Right lobe of liver (tissue), 6 donors: ENCODE measurements around the gene CYTH4. TPM values are rescaled to one million over a fixed set of nuclear protein-coding genes. Genes with fewer than 3 reads are reported as not detected.

Source experiments
- ATAC-seq, 4 donors: fragments of 200-7000 bp; cut with Tn5 transposase; one replicate each; pipeline ENCODE4 v1.9.1; 2020; ENCODE audit warnings: mild to moderate bottlenecking in 4 of 4, moderate library complexity in 4 of 4
- DNase-seq, 3 donors: peaks; one replicate each; pipeline ENCODE4 v3.0.0-alpha.2; 2020
- H3K27ac ChIP-seq, 3 donors: fragments of 200-600 bp; one replicate each; pipeline ENCODE4 v1.8.0; 2022
- H3K27me3 ChIP-seq, 2 donors: fragments of 200-600 bp; one replicate each; pipeline ENCODE4 v1.8.0; 2022
- H3K36me3 ChIP-seq, 4 donors: fragments of 200-600 bp; sonication (generic) in 1 of 4; one replicate each; pipeline versions ENCODE4 v1.5.1 to v1.8.0; 2017 to 2022; ENCODE audit warnings: control low read depth in 1 of 4
- H3K4me1 ChIP-seq, 4 donors: fragments of 200-600 bp; sonication (generic) in 1 of 4; one replicate each; pipeline versions ENCODE4 v1.5.1 to v1.8.0; 2017 to 2022; ENCODE audit warnings: control low read depth in 1 of 4
- H3K4me3 ChIP-seq, 3 donors: fragments of 200-600 bp; one replicate each; pipeline ENCODE4 v1.8.0; 2022
- H3K9me3 ChIP-seq, 4 donors: fragments of 200-600 bp; sonication (generic) in 1 of 4; one replicate each; pipeline versions ENCODE4 v1.5.1 to v1.8.0; 2017 to 2022; ENCODE audit warnings: control low read depth in 1 of 4
- CTCF ChIP-seq, 4 donors: fragments of 200-600 bp in 3 of 4; fragments of 450-650 bp in 1 of 4; IDR thresholded peaks; one replicate each; pipeline versions ENCODE4 v1.5.1 to v1.8.0; 2016 to 2022; ENCODE audit warnings: antibody characterized with exemption in 4 of 4, mild to moderate bottlenecking in 2 of 4
- POLR2A ChIP-seq: fragments of 450-650 bp; IDR thresholded peaks from one replicate; pipeline ENCODE4 v1.6.1; 2017; ENCODE audit warnings: antibody characterized with exemption, mild to moderate bottlenecking
- WGBS: methylation state at CpG from one replicate; pipeline ENCODE4 v1.1.6; 2018; ENCODE audit warnings: low coverage, low lambda C conversion rate; ENCODE audit not compliant: insufficient coverage; ENCODE audit errors: missing lambda C conversion rate; 5-methylcytosine and 5-hydroxymethylcytosine counted together
- intact Hi-C, 2 donors: fragments of 100-400 bp; cut with DNase I; formaldehyde crosslinking; loops; one replicate each; pipeline versions ENCODE4 v1.11.2 to v1.14.1; 2022
- total RNA-seq, 6 experiments: library from RNA; depleted of rRNA in 2 of 6; stranded (reverse); fragments of >200 nt in 2 of 6; fragmentation: NEBNext Ultra II Directional in 3 of 6; extraction: Animal tissue kit (Norgen Biotek cat#: 25700) in 3 of 6; gene quantifications; one replicate each; pipeline versions ENCODE4 v1.1.0 to v1.2.4, GENCODE V29; 2016 to 2023
- donor health status: DM: no; HTN: yes; CAD: no.
- donor health status: DM: no; HTN: no; CAD: no.
- donor health status: DM: no; HTN: no; CAD: no.
- donor health status: DM: no; HTN: yes; CAD: no.
- donor health status: DM: no; HTN: yes; CAD: no.

Gene CYTH4
- total RNA-seq, 6 experiments from 2014 or later: 2.9 to 12.8 (median 4.0) TPM

DNA sequence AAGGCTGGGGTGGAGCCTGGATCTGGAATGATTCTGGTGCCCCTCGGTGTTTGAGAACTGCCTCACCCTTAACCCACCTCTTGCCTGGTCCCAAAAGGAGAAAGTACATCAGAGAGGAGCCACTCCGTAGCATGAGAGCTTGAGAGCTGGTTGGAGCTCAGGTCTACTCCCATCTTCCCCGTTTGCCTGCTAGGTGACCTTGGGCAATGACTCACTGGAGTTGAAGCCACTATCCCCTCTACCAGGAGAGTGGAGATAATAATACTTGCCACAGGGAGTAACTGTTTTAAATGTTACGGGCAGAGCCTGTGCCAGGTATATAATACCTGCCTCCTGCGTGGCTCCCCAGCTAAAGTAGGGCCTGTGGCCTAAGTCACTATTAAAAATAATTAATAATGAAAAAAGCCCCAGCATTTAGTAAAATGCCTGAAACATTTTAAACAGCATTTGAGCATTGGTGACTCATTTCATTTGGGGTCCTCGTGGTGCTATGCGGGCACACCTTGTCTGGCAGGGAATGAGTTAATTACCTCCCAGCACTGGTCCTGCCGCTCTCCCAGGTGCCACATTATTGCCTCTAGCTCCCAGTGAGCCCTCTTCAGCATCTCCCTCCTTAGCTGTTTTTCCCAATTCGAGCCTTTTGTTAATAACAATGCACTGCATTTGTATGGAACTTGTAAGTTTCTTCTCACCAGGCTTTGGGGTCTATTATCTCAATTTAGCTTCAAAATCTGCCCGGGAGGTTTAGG, 22.5 kb downstream of the CYTH4 start:
- Histone ChIP-seq H3K27ac (no peak overlapping the region), H3K4me1 (peaks cover 0 to 8% (median 0%) of the 10 kb centered on the region in 4 donors), H3K27me3 (no peaks in the 10 kb centered on the region), H3K9me3 (no peaks in the 10 kb centered on the region), H3K36me3 (no peaks in the 10 kb centered on the region), H3K4me3 (no peak overlapping the region)
- TF ChIP-seq CTCF (IDR thresholded peaks at IDR 0.05) (no peak), POLR2A (no peak)
- WGBS: 49% methylated on average over 5 of the region's 10 CpGs
- ATAC-seq (no peak), DNase-seq (no peak)
- intact Hi-C loops: no loop called here

GRCh38 chr22:37305887-37306286, 23.6 kb downstream of the CYTH4 start:
- peaks cover 0 to 8% (median 0%) of the 10 kb centered on the region in 4 donors for H3K4me1 ChIP-seq
- H3K4me3 ChIP-seq: no peak overlapping the region
- no peaks in the 10 kb centered on the region for H3K9me3 ChIP-seq
- no peak for DNase-seq
- no peak for ATAC-seq
- H3K27me3 ChIP-seq: no peaks in the 10 kb centered on the region
- 29% methylated on average over 1 of the region's 2 CpGs for WGBS
- H3K27ac ChIP-seq: no peak overlapping the region
- TF ChIP-seq POLR2A (no peak), CTCF (IDR thresholded peaks at IDR 0.05) (no peak)
- no peaks in the 10 kb centered on the region for H3K36me3 ChIP-seq
- intact Hi-C loops: no loop called here

GRCh38 chr22:37306494-37306829, 24.2 kb downstream of the CYTH4 start:
- Histone ChIP-seq H3K4me1 (peaks cover 0 to 8% (median 0%) of the 10 kb centered on the region in 4 donors), H3K27me3 (no peaks in the 10 kb centered on the region)

GRCh38 chr22:37308385-37309200, 26.3 kb downstream of the CYTH4 start:
- no peaks in the 10 kb centered on the region for H3K36me3 ChIP-seq
- H3K4me3 ChIP-seq: no peak overlapping the region
- ATAC-seq (no peak), DNase-seq (no peak)
- peaks cover 0 to 8% (median 0%) of the 10 kb centered on the region in 4 donors for H3K4me1 ChIP-seq
- no peaks in the 10 kb centered on the region for H3K27me3 ChIP-seq
- intact Hi-C loops: no loop called here
- no peaks in the 10 kb centered on the region for H3K9me3 ChIP-seq
- WGBS: 82% methylated on average over 16 of the region's 18 CpGs
- peak overlapping the region in 1 of 3 donors; percentile 65 for H3K27ac ChIP-seq
- TF ChIP-seq CTCF (IDR thresholded peaks at IDR 0.05) (no peak), POLR2A (no peak)

More at GRCh38 chr22:37306494-37306829, 24.2 kb downstream of the CYTH4 start:
- ATAC-seq (no peak), DNase-seq (no peak)
- TF ChIP-seq POLR2A (no peak), CTCF (IDR thresholded peaks at IDR 0.05) (no peak)
- 61% methylated on average over 5 of the region's 6 CpGs for WGBS
- intact Hi-C loops: no loop called here
- H3K4me3 ChIP-seq: no peak overlapping the region
- no peaks in the 10 kb centered on the region for H3K36me3 ChIP-seq
- H3K27ac ChIP-seq: peak overlapping the region in 2 of 3 donors; percentile 65 to 70
- no peaks in the 10 kb centered on the region for H3K9me3 ChIP-seq
